Ramos (cell line): ENCODE measurements around the gene PLA2G5.

ENCODE experiments used
- in situ Hi-C: fragments of 300-500 bp; cut with MboI; formaldehyde crosslinking; loops from one replicate; pipeline ENCODE4 v1.14.3; 2022; ENCODE audit warnings: low sequenced_read_pairs; ENCODE audit not compliant: unreplicated experiment

The PLA2G5 gene

DNA sequence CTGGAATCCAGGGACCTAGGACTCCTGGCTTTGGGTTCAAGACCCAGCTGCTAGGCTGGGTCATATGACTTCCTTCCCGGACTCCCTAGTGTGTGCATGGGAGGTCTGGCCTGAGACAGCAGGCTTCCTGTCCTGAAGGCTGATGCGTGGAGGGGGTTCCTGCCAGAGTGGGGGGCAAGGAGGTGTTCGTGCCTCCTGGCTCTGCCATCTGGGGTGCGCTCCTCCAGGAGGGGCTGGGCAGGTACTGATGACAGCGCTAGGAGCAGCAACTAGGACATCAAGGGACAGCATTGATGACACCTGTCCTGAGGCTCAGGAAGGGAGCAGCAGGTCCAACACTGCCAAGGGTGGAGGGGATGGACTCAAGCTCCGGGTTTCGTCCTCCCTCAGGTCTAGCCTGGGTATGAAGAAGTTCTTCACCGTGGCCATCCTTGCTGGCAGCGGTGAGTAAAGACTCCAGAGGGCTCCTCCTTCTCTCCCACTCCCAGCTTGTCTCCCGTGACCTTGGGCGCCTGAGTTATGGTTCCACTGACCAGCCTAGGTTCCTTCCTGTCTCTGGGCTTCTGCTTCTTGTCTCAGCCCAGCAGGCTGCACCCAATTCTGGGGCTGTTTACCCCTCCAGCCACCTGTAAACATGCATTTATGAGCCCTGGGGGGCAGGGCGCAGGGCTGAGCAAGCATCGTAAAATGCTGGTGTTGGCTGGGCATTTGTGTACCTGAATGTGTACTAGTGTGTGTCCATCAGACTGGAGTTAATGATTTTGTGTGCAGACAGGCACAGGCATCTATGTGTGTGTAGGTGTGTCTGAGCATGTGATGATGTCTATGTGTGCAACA lies 70.0 kb downstream of the PLA2G5 start:
- in situ Hi-C loops: no loop called here

DNA sequence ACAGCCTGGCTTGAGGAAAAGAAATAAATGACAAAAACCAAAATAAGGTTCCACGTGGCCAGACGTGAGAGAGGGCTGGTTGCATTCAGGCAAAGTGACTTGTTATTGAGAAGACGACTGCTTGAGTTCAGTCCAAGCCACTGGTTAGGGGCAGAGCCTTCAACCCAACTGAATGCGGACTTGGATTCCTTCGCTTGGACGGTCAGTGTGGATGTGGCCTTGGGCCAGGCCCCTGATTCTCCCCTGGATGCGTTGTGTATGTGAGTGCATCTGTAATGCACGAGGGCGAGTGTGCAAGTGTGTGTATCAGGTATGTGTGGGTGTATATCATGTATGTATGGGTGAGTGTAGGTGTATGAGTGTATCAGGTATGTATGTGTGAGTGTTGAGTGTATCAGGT lies 71.0 kb downstream of the PLA2G5 start:
- in situ Hi-C loops: no loop called here

DNA sequence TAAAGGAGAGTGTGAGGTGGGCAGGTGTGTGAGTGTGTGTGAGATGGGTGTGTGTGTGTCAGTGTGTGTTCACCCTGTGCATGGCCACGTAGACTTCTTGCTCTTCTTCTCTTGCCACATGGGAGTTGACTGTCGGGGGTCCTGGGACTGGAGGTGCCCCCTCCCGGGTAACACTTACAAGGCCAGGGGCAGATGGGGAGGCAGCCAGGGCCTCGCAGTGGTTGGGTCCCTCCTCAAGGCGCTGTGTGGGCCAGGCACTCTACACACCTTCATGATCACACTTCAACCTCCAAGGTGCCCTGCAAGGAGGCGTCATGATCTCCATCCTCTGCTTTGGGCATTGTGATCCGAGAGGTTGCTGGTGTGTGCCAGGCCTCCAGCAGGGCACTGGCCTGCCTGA lies 71.5 kb downstream of the PLA2G5 start:
- in situ Hi-C loops: no loop called here
